Measurements from ENCODE around the gene ILF3. TPM values are rescaled to one million over a fixed set of nuclear protein-coding genes. Genes with fewer than 3 reads are reported as not detected.

ILF3 gene
- total RNA-seq, 1 experiment from 2014 or later, result 267 TPM

- Mint-ChIP-seq H3K4me3 (ENCODE audit: low read depth, unreplicated experiment) (peak overlapping the region; percentile 90), H3K4me1 (ENCODE audit: low read depth, unreplicated experiment) (peaks cover 17% of the 10 kb centered on the region), H3K27ac (ENCODE audit: unreplicated experiment) (no peak overlapping the region), H3K9me3 (ENCODE audit: low read depth, unreplicated experiment) (no peaks in the 10 kb centered on the region), H3K27me3 (ENCODE audit: unreplicated experiment) (no peaks in the 10 kb centered on the region), H3K36me3 (ENCODE audit: insufficient read depth, unreplicated experiment) (peaks cover 39% of the 10 kb centered on the region)
- intact Hi-C loops (cut with micrococcal nuclease; ENCODE audit: unreplicated experiment), result loop anchor here (5.0 kb wide), 1 partner anchor 43 kb away; no protein-coding TSS in a partner anchor
- TF ChIP-seq, protein P1, sequence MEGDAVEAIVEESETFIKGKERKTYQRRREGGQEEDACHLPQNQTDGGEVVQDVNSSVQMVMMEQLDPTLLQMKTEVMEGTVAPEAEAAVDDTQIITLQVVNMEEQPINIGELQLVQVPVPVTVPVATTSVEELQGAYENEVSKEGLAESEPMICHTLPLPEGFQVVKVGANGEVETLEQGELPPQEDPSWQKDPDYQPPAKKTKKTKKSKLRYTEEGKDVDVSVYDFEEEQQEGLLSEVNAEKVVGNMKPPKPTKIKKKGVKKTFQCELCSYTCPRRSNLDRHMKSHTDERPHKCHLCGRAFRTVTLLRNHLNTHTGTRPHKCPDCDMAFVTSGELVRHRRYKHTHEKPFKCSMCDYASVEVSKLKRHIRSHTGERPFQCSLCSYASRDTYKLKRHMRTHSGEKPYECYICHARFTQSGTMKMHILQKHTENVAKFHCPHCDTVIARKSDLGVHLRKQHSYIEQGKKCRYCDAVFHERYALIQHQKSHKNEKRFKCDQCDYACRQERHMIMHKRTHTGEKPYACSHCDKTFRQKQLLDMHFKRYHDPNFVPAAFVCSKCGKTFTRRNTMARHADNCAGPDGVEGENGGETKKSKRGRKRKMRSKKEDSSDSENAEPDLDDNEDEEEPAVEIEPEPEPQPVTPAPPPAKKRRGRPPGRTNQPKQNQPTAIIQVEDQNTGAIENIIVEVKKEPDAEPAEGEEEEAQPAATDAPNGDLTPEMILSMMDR (IDR thresholded peaks at IDR 0.05; ENCODE audit: unreplicated experiment), result no peak
- TSS peak; percentile 36 for BruUV-seq (replicated peaks)
- CTCF ChIA-PET, result interaction anchor here (1.4 to 1.6 kb wide), 2 partner anchors 13 to 145 kb away, joined by 4 to 6 read pairs; no protein-coding TSS in a partner anchor
- DNase-seq, result no peak
Measured at GRCh38 chr19:10719466-10719961, 65.4 kb downstream of the ILF3 start.

- CTCF ChIA-PET, result interaction anchor here (0.9 kb wide), 1 partner anchor 22 kb away, joined by 7 read pairs; no protein-coding TSS in a partner anchor
- H3K9me3 Mint-ChIP-seq (ENCODE audit: low read depth, unreplicated experiment), result no peaks in the 10 kb centered on the region
- no peak overlapping the region for H3K4me3 Mint-ChIP-seq (ENCODE audit: low read depth, unreplicated experiment)
- no peak overlapping the region for H3K27ac Mint-ChIP-seq (ENCODE audit: unreplicated experiment)
- DNase-seq, result no peak
- BruUV-seq (replicated peaks), result no TSS peak
- no peaks in the 10 kb centered on the region for H3K27me3 Mint-ChIP-seq (ENCODE audit: unreplicated experiment)
- intact Hi-C loops (cut with micrococcal nuclease; ENCODE audit: unreplicated experiment), result no loop called here
- H3K36me3 Mint-ChIP-seq (ENCODE audit: insufficient read depth, unreplicated experiment), result peaks cover 39% of the 10 kb centered on the region
- TF ChIP-seq, protein P1 (IDR thresholded peaks at IDR 0.05; ENCODE audit: unreplicated experiment), result no peak
- peaks cover 17% of the 10 kb centered on the region for H3K4me1 Mint-ChIP-seq (ENCODE audit: low read depth, unreplicated experiment)
Measured at GRCh38 chr19:10720607-10721125, 66.5 kb downstream of the ILF3 start.

DNA sequence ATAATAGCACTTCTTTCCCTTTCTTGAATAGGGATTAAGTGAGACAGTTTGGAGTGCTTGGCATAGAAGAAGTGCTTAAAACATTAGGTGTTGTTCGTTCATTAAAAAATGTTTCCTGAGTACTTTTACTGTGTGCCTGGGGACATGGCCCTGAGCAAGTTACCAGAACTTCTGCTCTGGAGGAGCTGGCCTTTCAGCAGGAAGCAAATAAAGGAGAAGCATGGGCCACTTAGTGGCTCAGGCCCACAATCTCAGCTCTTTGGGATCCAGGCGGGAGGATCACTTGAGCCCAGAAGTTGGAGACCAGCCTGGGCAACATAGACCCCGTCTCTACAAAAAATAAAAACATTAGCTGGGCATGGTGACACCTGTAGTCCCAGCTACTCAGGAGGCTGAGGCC, 69.4 kb downstream of the ILF3 start:
- TF ChIP-seq, protein P1 (IDR thresholded peaks at IDR 0.05; ENCODE audit: unreplicated experiment), result no peak
- no peak overlapping the region for H3K4me3 Mint-ChIP-seq (ENCODE audit: low read depth, unreplicated experiment)
- intact Hi-C loops (cut with micrococcal nuclease; ENCODE audit: unreplicated experiment), result no loop called here
- no peaks in the 10 kb centered on the region for H3K9me3 Mint-ChIP-seq (ENCODE audit: low read depth, unreplicated experiment)
- H3K4me1 Mint-ChIP-seq (ENCODE audit: low read depth, unreplicated experiment), result peaks cover 9% of the 10 kb centered on the region
- peaks cover 27% of the 10 kb centered on the region for H3K36me3 Mint-ChIP-seq (ENCODE audit: insufficient read depth, unreplicated experiment)
- H3K27me3 Mint-ChIP-seq (ENCODE audit: unreplicated experiment), result no peaks in the 10 kb centered on the region
- H3K27ac Mint-ChIP-seq (ENCODE audit: unreplicated experiment), result no peak overlapping the region
- CTCF ChIA-PET, result no interaction called here
- DNase-seq, result no peak
- BruUV-seq (replicated peaks), result no TSS peak

- H3K27ac Mint-ChIP-seq (ENCODE audit: unreplicated experiment), result no peak overlapping the region
- H3K4me3 Mint-ChIP-seq (ENCODE audit: low read depth, unreplicated experiment), result no peak overlapping the region
- intact Hi-C loops (cut with micrococcal nuclease; ENCODE audit: unreplicated experiment), result no loop called here
- BruUV-seq (replicated peaks), result no TSS peak
- DNase-seq, result no peak
- peaks cover 17% of the 10 kb centered on the region for H3K36me3 Mint-ChIP-seq (ENCODE audit: insufficient read depth, unreplicated experiment)
- CTCF ChIA-PET, result no interaction called here
- TF ChIP-seq, protein P1 (IDR thresholded peaks at IDR 0.05; ENCODE audit: unreplicated experiment), result no peak
- peaks cover 6% of the 10 kb centered on the region for H3K4me1 Mint-ChIP-seq (ENCODE audit: low read depth, unreplicated experiment)
- H3K27me3 Mint-ChIP-seq (ENCODE audit: unreplicated experiment), result no peaks in the 10 kb centered on the region
- no peaks in the 10 kb centered on the region for H3K9me3 Mint-ChIP-seq (ENCODE audit: low read depth, unreplicated experiment)
Measured at GRCh38 chr19:10724573-10725071, 70.5 kb downstream of the ILF3 start.

Measured in Calu3 (cell line).